ENCODE results near the gene SSU72. TPM values are rescaled to one million over a fixed set of nuclear protein-coding genes. Genes with fewer than 3 reads are reported as not detected.
A peak's percentile ranks its signal among the peaks of the same experiment; 100 is the strongest.

The SSU72 gene
- total RNA-seq, 1 donor from 2014 or later, result 118 TPM

- H3K4me1 Mint-ChIP-seq, result peaks cover 34% of the 10 kb centered on the region
- ChIA-PET POLR2A (interaction anchor here (1.0 to 2.3 kb wide), 2 partner anchors 13 to 28 kb away, joined by 3 to 19 read pairs; partner anchors contain the start of gene MIB2), CTCF (interaction anchor here (0.8 kb wide), 1 partner anchor 304 kb away, joined by 3 read pairs; no protein-coding TSS in a partner anchor)
- DNase-seq (no peak), ATAC-seq (ENCODE audit: low read depth) (no peak)
- intact Hi-C loops (cut with micrococcal nuclease), result no loop called here
- no peaks in the 10 kb centered on the region for H3K36me3 Mint-ChIP-seq (ENCODE audit: low read depth)
- H3K27me3 Mint-ChIP-seq, result peaks cover 6% of the 10 kb centered on the region
- no peak for TF ChIP-seq CTCF (IDR thresholded peaks at IDR 0.05)
- no peaks in the 10 kb centered on the region for H3K9me3 Mint-ChIP-seq
- H3K27ac Mint-ChIP-seq, result no peak overlapping the region
- no peak overlapping the region for H3K4me3 Mint-ChIP-seq
Observed at GRCh38 chr1:1602304-1602967, 27.8 kb upstream of the SSU72 start.

GRCh38 chr1:1601564-1602303 lies 27.1 kb upstream of the SSU72 start:
- ATAC-seq (ENCODE audit: low read depth) (no peak), DNase-seq (no peak)
- intact Hi-C loops (cut with micrococcal nuclease), result no loop called here
- ChIA-PET POLR2A (interaction anchor here (0.5 to 1.0 kb wide), 2 partner anchors 29 to 144 kb away, joined by 3 read pairs; no protein-coding TSS in a partner anchor), CTCF (no interaction called here)
- Mint-ChIP-seq H3K27me3 (peaks cover 6% of the 10 kb centered on the region), H3K4me3 (no peak overlapping the region), H3K4me1 (peaks cover 27% of the 10 kb centered on the region), H3K27ac (no peak overlapping the region), H3K9me3 (no peaks in the 10 kb centered on the region), H3K36me3 (ENCODE audit: low read depth) (no peaks in the 10 kb centered on the region)
- no peak for TF ChIP-seq CTCF (IDR thresholded peaks at IDR 0.05)

- no peak for TF ChIP-seq CTCF (IDR thresholded peaks at IDR 0.05)
- Mint-ChIP-seq H3K27ac (no peak overlapping the region), H3K4me3 (peak overlapping the region; percentile 67), H3K36me3 (ENCODE audit: low read depth) (no peaks in the 10 kb centered on the region), H3K27me3 (peaks cover 6% of the 10 kb centered on the region), H3K4me1 (peaks cover 25% of the 10 kb centered on the region), H3K9me3 (no peaks in the 10 kb centered on the region)
- no peak for ATAC-seq (ENCODE audit: low read depth)
- DNase-seq, result no peak
- CTCF ChIA-PET, result no interaction called here
- POLR2A ChIA-PET, result interaction anchor here (1.0 kb wide), 1 partner anchor 29 kb away, joined by 3 read pairs; no protein-coding TSS in a partner anchor
- intact Hi-C loops (cut with micrococcal nuclease), result no loop called here
Observed at GRCh38 chr1:1600861-1601563, 26.3 kb upstream of the SSU72 start.

GRCh38 chr1:1599935-1600860 lies 25.5 kb upstream of the SSU72 start, which contains the start of gene FNDC10:
Gene FNDC10 (minus strand): TSS chr1:1600135. CDS start chr1:1600015, 120 bp downstream.
- POLR2A ChIA-PET, result no interaction called here

More at GRCh38 chr1:1599935-1600860, 25.5 kb upstream of the SSU72 start, which contains the start of gene FNDC10:
- Mint-ChIP-seq H3K4me1 (peaks cover 25% of the 10 kb centered on the region), H3K9me3 (no peaks in the 10 kb centered on the region), H3K27ac (no peak within 1 kb of the TSS), H3K4me3 (peak within 1 kb of the TSS; percentile 78), H3K27me3 (peaks cover 6% of the 10 kb centered on the region), H3K36me3 (ENCODE audit: low read depth) (no peaks in the 10 kb centered on the region)
- DNase-seq (no peak), ATAC-seq (ENCODE audit: low read depth) (peak; percentile 29)
- CTCF ChIA-PET, result no interaction called here
- intact Hi-C loops (cut with micrococcal nuclease), result no loop called here
- no peak for TF ChIP-seq CTCF (IDR thresholded peaks at IDR 0.05)
